ENCODE measurements around the gene CCDC182. TPM values are rescaled to one million over a fixed set of nuclear protein-coding genes. Genes with fewer than 3 reads are reported as not detected.
A peak's percentile ranks its signal among the peaks of the same experiment; 100 is the strongest.

CCDC182 gene
- total and polyA plus RNA-seq, 2 experiments from 2014 or later = not detected

- Histone ChIP-seq H4K20me1 (replicated peaks; ENCODE audit: insufficient read depth) (no peaks in the 10 kb centered on the region), H3K4me2 (no peak overlapping the region), H3K27me3 (ENCODE audit: insufficient read depth) (no peaks in the 10 kb centered on the region), H3F3A (replicated peaks; ENCODE audit: low read depth) (no peaks in the 10 kb centered on the region), H3K79me2 (replicated peaks; ENCODE audit: insufficient read depth) (no peaks in the 10 kb centered on the region), H3K36me3 (ENCODE audit: insufficient read depth) (no peaks in the 10 kb centered on the region), H2AFZ (no peak overlapping the region), H3K27ac (ENCODE audit: low read depth) (no peak overlapping the region), H3K4me3 (no peak overlapping the region), H3K4me1 (ENCODE audit: insufficient read depth) (no peaks in the 10 kb centered on the region), H3K9me2 (ENCODE audit: insufficient read depth) (no peaks in the 10 kb centered on the region)
- Mint-ChIP-seq H3K4me3 (no peak overlapping the region), H3K36me3 (ENCODE audit: low read depth) (no peaks in the 10 kb centered on the region), H3K27me3 (ENCODE audit: insufficient read depth, low read depth, poor library complexity) (no peaks in the 10 kb centered on the region), H3K9me3 (no peaks in the 10 kb centered on the region; the same call in 2 of the 3 replicates), H3K27ac (no peak overlapping the region), H3K4me1 (no peaks in the 10 kb centered on the region)
- ATAC-seq (peak; percentile 92), DNase-seq (ENCODE audit: low spot score) (peak; percentile 77)
- no peak for TF ChIP-seq ETS1 (IDR thresholded peaks at IDR 0.05)
- no peak for TF ChIP-seq EZH2phosphoT487 (IDR thresholded peaks at IDR 0.05; ENCODE audit: unreplicated experiment)
- TF ChIP-seq, protein P1, sequence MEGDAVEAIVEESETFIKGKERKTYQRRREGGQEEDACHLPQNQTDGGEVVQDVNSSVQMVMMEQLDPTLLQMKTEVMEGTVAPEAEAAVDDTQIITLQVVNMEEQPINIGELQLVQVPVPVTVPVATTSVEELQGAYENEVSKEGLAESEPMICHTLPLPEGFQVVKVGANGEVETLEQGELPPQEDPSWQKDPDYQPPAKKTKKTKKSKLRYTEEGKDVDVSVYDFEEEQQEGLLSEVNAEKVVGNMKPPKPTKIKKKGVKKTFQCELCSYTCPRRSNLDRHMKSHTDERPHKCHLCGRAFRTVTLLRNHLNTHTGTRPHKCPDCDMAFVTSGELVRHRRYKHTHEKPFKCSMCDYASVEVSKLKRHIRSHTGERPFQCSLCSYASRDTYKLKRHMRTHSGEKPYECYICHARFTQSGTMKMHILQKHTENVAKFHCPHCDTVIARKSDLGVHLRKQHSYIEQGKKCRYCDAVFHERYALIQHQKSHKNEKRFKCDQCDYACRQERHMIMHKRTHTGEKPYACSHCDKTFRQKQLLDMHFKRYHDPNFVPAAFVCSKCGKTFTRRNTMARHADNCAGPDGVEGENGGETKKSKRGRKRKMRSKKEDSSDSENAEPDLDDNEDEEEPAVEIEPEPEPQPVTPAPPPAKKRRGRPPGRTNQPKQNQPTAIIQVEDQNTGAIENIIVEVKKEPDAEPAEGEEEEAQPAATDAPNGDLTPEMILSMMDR (conservative IDR thresholded peaks at IDR 0.05; ENCODE audit: low read depth in 2 of 2) = peak; percentile 57 to 74
- TF ChIP-seq NANOG (IDR thresholded peaks at IDR 0.05; ENCODE audit: borderline replicate concordance) = no peak
- TF ChIP-seq, protein P2, sequence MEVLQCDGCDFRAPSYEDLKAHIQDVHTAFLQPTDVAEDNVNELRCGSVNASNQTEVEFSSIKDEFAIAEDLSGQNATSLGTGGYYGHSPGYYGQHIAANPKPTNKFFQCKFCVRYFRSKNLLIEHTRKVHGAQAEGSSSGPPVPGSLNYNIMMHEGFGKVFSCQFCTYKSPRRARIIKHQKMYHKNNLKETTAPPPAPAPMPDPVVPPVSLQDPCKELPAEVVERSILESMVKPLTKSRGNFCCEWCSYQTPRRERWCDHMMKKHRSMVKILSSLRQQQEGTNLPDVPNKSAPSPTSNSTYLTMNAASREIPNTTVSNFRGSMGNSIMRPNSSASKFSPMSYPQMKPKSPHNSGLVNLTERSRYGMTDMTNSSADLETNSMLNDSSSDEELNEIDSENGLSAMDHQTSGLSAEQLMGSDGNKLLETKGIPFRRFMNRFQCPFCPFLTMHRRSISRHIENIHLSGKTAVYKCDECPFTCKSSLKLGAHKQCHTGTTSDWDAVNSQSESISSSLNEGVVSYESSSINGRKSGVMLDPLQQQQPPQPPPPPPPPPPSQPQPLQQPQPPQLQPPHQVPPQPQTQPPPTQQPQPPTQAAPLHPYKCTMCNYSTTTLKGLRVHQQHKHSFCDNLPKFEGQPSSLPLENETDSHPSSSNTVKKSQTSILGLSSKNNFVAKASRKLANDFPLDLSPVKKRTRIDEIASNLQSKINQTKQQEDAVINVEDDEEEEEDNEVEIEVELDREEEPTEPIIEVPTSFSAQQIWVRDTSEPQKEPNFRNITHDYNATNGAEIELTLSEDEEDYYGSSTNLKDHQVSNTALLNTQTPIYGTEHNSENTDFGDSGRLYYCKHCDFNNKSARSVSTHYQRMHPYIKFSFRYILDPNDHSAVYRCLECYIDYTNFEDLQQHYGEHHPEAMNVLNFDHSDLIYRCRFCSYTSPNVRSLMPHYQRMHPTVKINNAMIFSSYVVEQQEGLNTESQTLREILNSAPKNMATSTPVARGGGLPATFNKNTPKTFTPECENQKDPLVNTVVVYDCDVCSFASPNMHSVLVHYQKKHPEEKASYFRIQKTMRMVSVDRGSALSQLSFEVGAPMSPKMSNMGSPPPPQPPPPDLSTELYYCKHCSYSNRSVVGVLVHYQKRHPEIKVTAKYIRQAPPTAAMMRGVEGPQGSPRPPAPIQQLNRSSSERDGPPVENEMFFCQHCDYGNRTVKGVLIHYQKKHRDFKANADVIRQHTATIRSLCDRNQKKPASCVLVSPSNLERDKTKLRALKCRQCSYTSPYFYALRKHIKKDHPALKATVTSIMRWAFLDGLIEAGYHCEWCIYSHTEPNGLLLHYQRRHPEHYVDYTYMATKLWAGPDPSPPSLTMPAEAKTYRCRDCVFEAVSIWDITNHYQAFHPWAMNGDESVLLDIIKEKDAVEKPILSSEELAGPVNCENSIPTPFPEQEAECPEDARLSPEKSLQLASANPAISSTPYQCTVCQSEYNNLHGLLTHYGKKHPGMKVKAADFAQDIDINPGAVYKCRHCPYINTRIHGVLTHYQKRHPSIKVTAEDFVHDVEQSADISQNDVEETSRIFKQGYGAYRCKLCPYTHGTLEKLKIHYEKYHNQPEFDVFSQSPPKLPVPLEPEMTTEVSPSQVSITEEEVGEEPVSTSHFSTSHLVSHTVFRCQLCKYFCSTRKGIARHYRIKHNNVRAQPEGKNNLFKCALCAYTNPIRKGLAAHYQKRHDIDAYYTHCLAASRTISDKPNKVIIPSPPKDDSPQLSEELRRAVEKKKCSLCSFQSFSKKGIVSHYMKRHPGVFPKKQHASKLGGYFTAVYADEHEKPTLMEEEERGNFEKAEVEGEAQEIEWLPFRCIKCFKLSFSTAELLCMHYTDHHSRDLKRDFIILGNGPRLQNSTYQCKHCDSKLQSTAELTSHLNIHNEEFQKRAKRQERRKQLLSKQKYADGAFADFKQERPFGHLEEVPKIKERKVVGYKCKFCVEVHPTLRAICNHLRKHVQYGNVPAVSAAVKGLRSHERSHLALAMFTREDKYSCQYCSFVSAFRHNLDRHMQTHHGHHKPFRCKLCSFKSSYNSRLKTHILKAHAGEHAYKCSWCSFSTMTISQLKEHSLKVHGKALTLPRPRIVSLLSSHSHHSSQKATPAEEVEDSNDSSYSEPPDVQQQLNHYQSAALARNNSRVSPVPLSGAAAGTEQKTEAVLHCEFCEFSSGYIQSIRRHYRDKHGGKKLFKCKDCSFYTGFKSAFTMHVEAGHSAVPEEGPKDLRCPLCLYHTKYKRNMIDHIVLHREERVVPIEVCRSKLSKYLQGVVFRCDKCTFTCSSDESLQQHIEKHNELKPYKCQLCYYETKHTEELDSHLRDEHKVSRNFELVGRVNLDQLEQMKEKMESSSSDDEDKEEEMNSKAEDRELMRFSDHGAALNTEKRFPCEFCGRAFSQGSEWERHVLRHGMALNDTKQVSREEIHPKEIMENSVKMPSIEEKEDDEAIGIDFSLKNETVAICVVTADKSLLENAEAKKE (CRISPR knock-in tag; IDR thresholded peaks at IDR 0.05) = no peak
These were observed 5.5 kb downstream of the CCDC182 start for GRCh38 chr17:57739402-57740234.
